Right lobe of liver (tissue), 6 donors: ENCODE data around the gene MAB21L2. TPM values are rescaled to one million over a fixed set of nuclear protein-coding genes. Genes with fewer than 3 reads are reported as not detected.

Experiments used
- ATAC-seq, 4 donors: fragments of 200-7000 bp; cut with Tn5 transposase; one replicate each; pipeline ENCODE4 v1.9.1; 2020; ENCODE audit warnings: mild to moderate bottlenecking in 4 of 4, moderate library complexity in 4 of 4
- DNase-seq, 3 donors: peaks; one replicate each; pipeline ENCODE4 v3.0.0-alpha.2; 2020
- H3K27ac ChIP-seq, 3 donors: fragments of 200-600 bp; one replicate each; pipeline ENCODE4 v1.8.0; 2022
- H3K27me3 ChIP-seq, 2 donors: fragments of 200-600 bp; one replicate each; pipeline ENCODE4 v1.8.0; 2022
- H3K36me3 ChIP-seq, 4 donors: fragments of 200-600 bp; sonication (generic) in 1 of 4; one replicate each; pipeline versions ENCODE4 v1.5.1 to v1.8.0; 2017 to 2022; ENCODE audit warnings: control low read depth in 1 of 4
- H3K4me1 ChIP-seq, 4 donors: fragments of 200-600 bp; sonication (generic) in 1 of 4; one replicate each; pipeline versions ENCODE4 v1.5.1 to v1.8.0; 2017 to 2022; ENCODE audit warnings: control low read depth in 1 of 4
- H3K4me3 ChIP-seq, 3 donors: fragments of 200-600 bp; one replicate each; pipeline ENCODE4 v1.8.0; 2022
- H3K9me3 ChIP-seq, 4 donors: fragments of 200-600 bp; sonication (generic) in 1 of 4; one replicate each; pipeline versions ENCODE4 v1.5.1 to v1.8.0; 2017 to 2022; ENCODE audit warnings: control low read depth in 1 of 4
- CTCF ChIP-seq, 4 donors: fragments of 200-600 bp in 3 of 4; fragments of 450-650 bp in 1 of 4; IDR thresholded peaks; one replicate each; pipeline versions ENCODE4 v1.5.1 to v1.8.0; 2016 to 2022; ENCODE audit warnings: antibody characterized with exemption in 4 of 4, mild to moderate bottlenecking in 2 of 4
- POLR2A ChIP-seq: fragments of 450-650 bp; IDR thresholded peaks from one replicate; pipeline ENCODE4 v1.6.1; 2017; ENCODE audit warnings: antibody characterized with exemption, mild to moderate bottlenecking
- WGBS: methylation state at CpG from one replicate; pipeline ENCODE4 v1.1.6; 2018; ENCODE audit warnings: low coverage, low lambda C conversion rate; ENCODE audit not compliant: insufficient coverage; ENCODE audit errors: missing lambda C conversion rate; 5-methylcytosine and 5-hydroxymethylcytosine counted together
- intact Hi-C, 2 donors: fragments of 100-400 bp; cut with DNase I; formaldehyde crosslinking; loops; one replicate each; pipeline versions ENCODE4 v1.11.2 to v1.14.1; 2022
- total RNA-seq, 6 experiments: library from RNA; depleted of rRNA in 2 of 6; stranded (reverse); fragments of >200 nt in 2 of 6; fragmentation: NEBNext Ultra II Directional in 3 of 6; extraction: Animal tissue kit (Norgen Biotek cat#: 25700) in 3 of 6; gene quantifications; one replicate each; pipeline versions ENCODE4 v1.1.0 to v1.2.4, GENCODE V29; 2016 to 2023
- donor health status: DM: no; HTN: yes; CAD: no.
- donor health status: DM: no; HTN: no; CAD: no.
- donor health status: DM: no; HTN: no; CAD: no.
- donor health status: DM: no; HTN: yes; CAD: no.
- donor health status: DM: no; HTN: yes; CAD: no.

MAB21L2 gene
- total RNA-seq, 6 experiments from 2014 or later, result 0.06 to 0.70 (median 0.31) TPM; not detected in 1

DNA sequence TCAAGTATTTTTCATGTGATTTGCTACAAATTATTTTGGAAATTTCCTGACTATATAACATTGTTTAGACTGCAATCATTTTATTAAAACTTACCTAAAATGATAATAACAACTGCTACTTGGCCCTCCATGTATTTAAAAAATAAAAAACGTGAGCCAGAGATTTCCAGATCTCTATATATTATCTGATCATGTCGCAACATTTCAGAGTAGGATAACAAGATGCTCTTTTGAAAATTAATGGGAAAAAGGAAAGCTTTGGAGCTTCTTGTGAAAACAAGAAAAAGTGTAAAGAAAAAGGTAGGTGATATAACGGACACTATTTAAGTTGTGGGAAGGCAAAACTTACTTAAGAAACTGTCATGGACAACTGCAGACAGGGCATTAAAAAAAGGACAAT lies 14.9 kb upstream of the MAB21L2 start:
- 75% methylated on average over 3 of the region's 3 CpGs for WGBS
- intact Hi-C loops, result no loop called here
- TF ChIP-seq POLR2A (no peak), CTCF (IDR thresholded peaks at IDR 0.05) (no peak)

DNA sequence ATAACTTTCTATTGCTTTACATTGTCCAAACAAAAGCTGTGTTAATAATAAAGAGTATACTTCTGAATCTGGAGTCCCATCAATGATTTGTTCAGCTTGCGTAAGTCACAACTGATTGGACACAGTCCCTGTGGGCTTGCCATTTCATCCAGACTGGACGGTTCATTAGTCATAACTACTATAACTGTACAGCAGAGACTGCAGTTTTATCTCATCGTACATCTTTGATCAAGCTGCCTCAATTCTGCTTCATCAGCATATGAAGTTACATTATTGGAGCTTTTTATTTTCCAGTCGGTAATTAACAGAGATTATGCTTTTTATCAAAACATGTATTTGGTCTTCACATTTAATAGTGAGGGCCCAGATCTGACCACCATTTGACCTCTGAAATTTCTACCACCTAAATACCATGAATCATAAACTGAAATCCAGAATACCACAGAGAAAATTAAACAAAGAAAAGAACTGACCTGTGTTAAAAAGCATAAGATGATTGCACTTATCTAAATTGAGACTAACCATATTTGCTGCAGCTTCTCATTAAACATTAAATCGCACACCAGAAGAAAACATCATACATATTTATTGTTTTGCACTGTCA lies 12.5 kb upstream of the MAB21L2 start:
- H3K4me3 ChIP-seq, result no peak overlapping the region
- ATAC-seq (no peak), DNase-seq (no peak)
- H3K4me1 ChIP-seq, result no peaks in the 10 kb centered on the region
- TF ChIP-seq POLR2A (no peak), CTCF (IDR thresholded peaks at IDR 0.05) (no peak)
- H3K27ac ChIP-seq, result no peak overlapping the region
- WGBS, result 91% methylated on average over 5 of the region's 5 CpGs
- intact Hi-C loops, result no loop called here
- H3K27me3 ChIP-seq, result no peaks in the 10 kb centered on the region
- H3K9me3 ChIP-seq, result no peaks in the 10 kb centered on the region
- H3K36me3 ChIP-seq, result no peaks in the 10 kb centered on the region

More for the DNA sequence above, 14.9 kb upstream of the MAB21L2 start:
- no peak overlapping the region for H3K4me3 ChIP-seq
- DNase-seq (no peak), ATAC-seq (no peak)
- no peaks in the 10 kb centered on the region for H3K27me3 ChIP-seq
- no peaks in the 10 kb centered on the region for H3K9me3 ChIP-seq
- no peaks in the 10 kb centered on the region for H3K4me1 ChIP-seq
- H3K27ac ChIP-seq, result no peak overlapping the region
- H3K36me3 ChIP-seq, result no peaks in the 10 kb centered on the region

GRCh38 chr4:150569998-150570535 lies 11.9 kb upstream of the MAB21L2 start:
- intact Hi-C loops, result no loop called here
- no peaks in the 10 kb centered on the region for H3K4me1 ChIP-seq
- H3K9me3 ChIP-seq, result no peaks in the 10 kb centered on the region
- no peaks in the 10 kb centered on the region for H3K27me3 ChIP-seq
- no peaks in the 10 kb centered on the region for H3K36me3 ChIP-seq
- WGBS, result 86% methylated on average over 4 of the region's 4 CpGs
- TF ChIP-seq CTCF (IDR thresholded peaks at IDR 0.05) (no peak), POLR2A (no peak)
- ATAC-seq (no peak), DNase-seq (no peak)
- no peak overlapping the region for H3K4me3 ChIP-seq
- H3K27ac ChIP-seq, result no peak overlapping the region

DNA sequence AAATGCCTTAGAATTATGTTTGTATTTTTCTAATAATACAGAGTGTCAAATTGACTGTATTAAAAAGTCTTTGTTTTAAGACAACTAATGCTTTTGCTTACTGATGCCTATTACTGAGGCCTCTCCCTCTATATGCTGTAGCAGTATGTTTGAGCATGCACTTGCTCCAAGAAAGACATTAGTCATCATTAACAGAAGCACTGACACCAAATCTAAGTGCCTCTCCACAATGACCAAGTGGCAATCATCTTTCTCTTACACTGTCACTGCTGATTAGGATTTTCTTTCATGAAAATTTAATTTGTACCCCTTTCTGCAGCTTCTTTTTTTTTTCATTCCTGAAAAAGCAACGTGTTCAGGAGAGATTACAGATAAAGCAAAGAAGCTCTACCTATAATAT lies 11.1 kb upstream of the MAB21L2 start:
- no peaks in the 10 kb centered on the region for H3K4me1 ChIP-seq
- no peak overlapping the region for H3K4me3 ChIP-seq
- no peaks in the 10 kb centered on the region for H3K9me3 ChIP-seq
- 82% methylated on average over 1 of the region's 1 CpG for WGBS
- TF ChIP-seq POLR2A (no peak), CTCF (IDR thresholded peaks at IDR 0.05) (no peak)
- intact Hi-C loops, result no loop called here
- no peaks in the 10 kb centered on the region for H3K27me3 ChIP-seq
- DNase-seq (no peak), ATAC-seq (no peak)
- H3K27ac ChIP-seq, result no peak overlapping the region
- H3K36me3 ChIP-seq, result no peaks in the 10 kb centered on the region
